GM12878 (cell line): Measurements from ENCODE around the gene THSD4. TPM values are rescaled to one million over a fixed set of nuclear protein-coding genes. Genes with fewer than 3 reads are reported as not detected.

Experiments used
- ATAC-seq: fragments of 200-7000 bp; cut with Tn5 transposase; 3 replicates; pipeline ENCODE4 v1.9.1; 2020; ENCODE audit warnings: mild to moderate bottlenecking, moderate library complexity
- BruUV-seq: library from RNA; stranded (reverse); fragments of 400-500 nt; replicated peaks from 2 replicates; lab custom pipeline; 2021; lab: Mats Ljungman, UMichigan
- CTCF ChIA-PET: fragments of 300-600 bp; sonication (Branson Sonifier 250); formaldehyde crosslinking; extraction: SDS; loops from one replicate; lab custom pipeline; 2021; ENCODE audit warnings: inconsistent platforms; lab: Yijun Ruan, JAX
- POLR2A ChIA-PET: fragments of 350-600 bp; formaldehyde crosslinking; extraction: SDS; loops from one replicate; lab custom pipeline; 2021; ENCODE audit warnings: inconsistent platforms; lab: Charles Lee
- RAD21 ChIA-PET: fragments of 300-600 bp; sonication (Branson Sonifier 250); formaldehyde crosslinking; loops from one replicate; lab custom pipeline; 2023; ENCODE audit warnings: antibody characterized with exemption; ENCODE audit not compliant: unreplicated experiment; lab: Charles Lee
- SMC1A ChIA-PET: fragments of 300-600 bp; sonication (Branson Sonifier 250); formaldehyde crosslinking; loops from one replicate; lab custom pipeline; 2023; ENCODE audit not compliant: unreplicated experiment, uncharacterized antibody; lab: Charles Lee
- DNase-seq: peaks from one replicate; pipeline ENCODE4 v3.0.0-alpha.2; 2011; ENCODE audit warnings: low read depth, low spot score
- FAIRE-seq: peaks from 3 replicates; lab custom pipeline; 2011; peaks lifted over from hg19 to GRCh38; lab: Jason Lieb, UNC
- H2AFZ ChIP-seq: 2 replicates; pipeline ENCODE4 v1.6.0; 2011; ENCODE audit warnings: low read depth, low read length, control low read depth; ENCODE audit not compliant: control insufficient read depth
- H3K27ac ChIP-seq: 2 replicates; pipeline ENCODE4 v1.5.1; 2011; ENCODE audit warnings: control low read depth; ENCODE audit not compliant: control insufficient read depth, insufficient read depth
- H3K27me3 ChIP-seq, 2 experiments: replicated peaks in 1 of 2; 2 replicates each; pipeline versions ENCODE4 v1.6.0 to v1.6.1; 2011; ENCODE audit warnings: low read length in 1 of 2; ENCODE audit not compliant: control insufficient read depth in 2 of 2, insufficient read depth in 2 of 2
- H3K36me3 ChIP-seq, 2 experiments: 2 replicates each; pipeline ENCODE4 v1.5.1; 2011; ENCODE audit warnings: low read length in 1 of 2; ENCODE audit not compliant: control insufficient read depth in 2 of 2, insufficient read depth in 2 of 2
- H3K4me1 ChIP-seq: 2 replicates; pipeline ENCODE4 v1.6.1; 2011; ENCODE audit warnings: mild to moderate bottlenecking, low read length, moderate library complexity, mixed read lengths; ENCODE audit not compliant: control insufficient read depth, insufficient read depth
- H3K4me2 ChIP-seq: 2 replicates; pipeline ENCODE4 v1.6.0; 2011; ENCODE audit warnings: control low read depth; ENCODE audit not compliant: control insufficient read depth, insufficient read depth
- H3K4me3 ChIP-seq: fragments of 200-600 bp; sonication (generic); 2 replicates; pipeline ENCODE4 v1.5.1; 2016
- H3K79me2 ChIP-seq: 2 replicates; pipeline ENCODE4 v1.6.0; 2011; ENCODE audit warnings: low read length; ENCODE audit not compliant: control insufficient read depth, insufficient read depth
- H3K9ac ChIP-seq: 2 replicates; pipeline ENCODE4 v1.8.0; 2011; ENCODE audit warnings: low read length, control low read depth, mixed read lengths; ENCODE audit not compliant: control insufficient read depth, insufficient read depth
- H3K9me3 ChIP-seq: replicated peaks from 3 replicates; pipeline ENCODE4 v1.5.1; 2011; ENCODE audit warnings: mild to moderate bottlenecking, low read length; ENCODE audit not compliant: control insufficient read depth, insufficient read depth
- H4K20me1 ChIP-seq: 2 replicates; pipeline ENCODE4 v1.6.0; 2011; ENCODE audit not compliant: control insufficient read depth, insufficient read depth
- CHD2 ChIP-seq: IDR thresholded peaks from 2 replicates; pipeline ENCODE4 v1.6.1; 2011; ENCODE audit warnings: low read depth, low read length, improper control_type of control experiment, borderline replicate concordance
- NBN ChIP-seq: fragments of 450-650 bp; IDR thresholded peaks from 2 replicates; pipeline ENCODE4 v1.6.1; 2016
- RELB ChIP-seq: fragments of 450-650 bp; IDR thresholded peaks from 2 replicates; pipeline ENCODE4 v1.6.1; 2017; ENCODE audit warnings: low read depth, mild to moderate bottlenecking, moderate library complexity
- SMAD5 ChIP-seq: IDR thresholded peaks from 2 replicates; pipeline ENCODE4 v1.6.1; 2016; ENCODE audit warnings: antibody characterized with exemption, low read depth
- SMC3 ChIP-seq: IDR thresholded peaks from 2 replicates; pipeline ENCODE4 v1.6.1; 2011; ENCODE audit warnings: low read length, improper control_type of control experiment, borderline replicate concordance
- SRF ChIP-seq, 2 experiments: IDR thresholded peaks; 2 replicates each; pipeline ENCODE4 v1.6.1; 2011; ENCODE audit warnings: low read depth in 2 of 2, low read length in 2 of 2, mild to moderate bottlenecking in 1 of 2, moderate library complexity in 1 of 2
- STAT3 ChIP-seq: IDR thresholded peaks from 2 replicates; pipeline ENCODE4 v1.6.1; 2011; ENCODE audit warnings: low read depth, low read length, improper control_type of control experiment
- WGBS: methylation state at CpG from one replicate; pipeline ENCODE4 v1.1.6; 2016; ENCODE audit warnings: low lambda C conversion rate; ENCODE audit not compliant: insufficient replicate concordance, insufficient coverage; ENCODE audit errors: missing lambda C conversion rate; 5-methylcytosine and 5-hydroxymethylcytosine counted together
- in situ Hi-C: fragments of 300-500 bp; cut with MboI; formaldehyde crosslinking; loops from 9 replicates; pipeline ENCODE4 v1.14.3; 2018; ENCODE audit warnings: mixed read lengths
- intact Hi-C: fragments of 100-400 bp; cut with micrococcal nuclease; formaldehyde crosslinking; loops from one replicate; pipeline ENCODE4 v1.14.2; 2022; ENCODE audit not compliant: unreplicated experiment
- polyA plus RNA-seq, 11 experiments: library from polyadenylated mRNA; depleted of rRNA in 4 of 11; unstranded in 6 of 11; stranded (reverse) in 5 of 11; fragments of >200 nt; fragmentation: Nextera tagmentation in 4 of 11; fragmentation: Illumina TruSeq in 1 of 11; extraction: Ambion mirVana in 4 of 11; extraction: Trizol in 1 of 11; gene quantifications; 1 replicate in 1 of 11; 2 replicates in 10 of 11; pipeline versions ENCODE4 v1.2.1 to v1.2.3, GENCODE V29; 2011 to 2016; ENCODE audit warnings: inconsistent platforms in 2 of 11, missing spikeins in 2 of 11, low read depth in 1 of 11
- total RNA-seq, 4 experiments: library from RNA; depleted of rRNA in 3 of 4; stranded (reverse); fragments of >200 nt in 3 of 4; fragmentation: Illumina TruSeq in 1 of 4; extraction: Trizol in 1 of 4; gene quantifications; 2 replicates each; pipeline versions ENCODE4 v1.2.1 to v1.2.3, GENCODE V29; 2013 to 2021
- TF ChIP-seq, protein P1 (sequence below): fragments of 150-350 bp; IDR thresholded peaks from 2 replicates; pipeline ENCODE4 v1.6.1; 2016; ENCODE audit warnings: low read depth, low read length
- TF ChIP-seq, protein P2 (sequence below): fragments of 450-650 bp; IDR thresholded peaks from 2 replicates; pipeline ENCODE4 v1.6.1; 2018; ENCODE audit warnings: mild to moderate bottlenecking, low read depth, moderate library complexity; ENCODE audit not compliant: partially characterized antibody

Gene THSD4
- total and polyA plus RNA-seq, 10 of the 15 experiments (the other 5 are each of a cell fraction or from before 2014, with no cell fraction given), result 0.04 to 0.13 (median 0.05) TPM; not detected in 7

DNA sequence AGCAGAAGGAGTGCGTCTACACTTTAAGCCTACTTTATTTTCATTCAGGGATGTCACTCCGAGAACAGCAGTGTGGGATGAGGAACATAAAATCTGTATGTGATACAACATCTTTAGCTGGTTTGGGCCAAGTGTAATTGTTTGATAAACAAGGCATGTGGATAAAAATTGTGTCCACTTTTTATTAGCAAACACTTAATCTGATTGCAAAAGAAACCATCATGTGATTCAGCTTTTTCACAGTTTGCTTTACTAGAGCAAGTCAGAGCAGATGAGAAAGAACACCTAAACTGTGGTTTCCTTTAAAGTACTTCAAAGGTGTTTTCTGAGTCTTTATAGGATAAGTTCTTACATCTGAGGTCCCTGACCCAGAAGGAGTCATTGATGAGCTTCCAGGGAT lies 237.9 kb downstream of the THSD4 start:
- Histone ChIP-seq H2AFZ (no peak overlapping the region), H3K4me2 (no peak overlapping the region), H3K27me3 (peaks cover 2 to 3% of the 10 kb centered on the region in 2 experiments; a peak in 2 of 4 replicates), H3K36me3 (no peaks in the 10 kb centered on the region), H3K9ac (no peak overlapping the region), H3K4me3 (no peak overlapping the region), H3K4me1 (no peaks in the 10 kb centered on the region), H4K20me1 (no peaks in the 10 kb centered on the region), H3K9me3 (no peaks in the 10 kb centered on the region), H3K79me2 (no peaks in the 10 kb centered on the region), H3K27ac (no peak overlapping the region)
- intact Hi-C loops (no loop called here), in situ Hi-C loops (no loop called here)
- ChIA-PET CTCF (no interaction called here), POLR2A (interaction anchor here (0.6 kb wide), 1 partner anchor 1200 kb away, joined by 5 read pairs; no protein-coding TSS in a partner anchor), RAD21 (no interaction called here), SMC1A (no interaction called here)
- no TSS peak for BruUV-seq
- WGBS, result 30% methylated on average over 2 of the region's 2 CpGs
- FAIRE-seq, result no peak
- no peak for DNase-seq
- TF ChIP-seq, protein P1, sequence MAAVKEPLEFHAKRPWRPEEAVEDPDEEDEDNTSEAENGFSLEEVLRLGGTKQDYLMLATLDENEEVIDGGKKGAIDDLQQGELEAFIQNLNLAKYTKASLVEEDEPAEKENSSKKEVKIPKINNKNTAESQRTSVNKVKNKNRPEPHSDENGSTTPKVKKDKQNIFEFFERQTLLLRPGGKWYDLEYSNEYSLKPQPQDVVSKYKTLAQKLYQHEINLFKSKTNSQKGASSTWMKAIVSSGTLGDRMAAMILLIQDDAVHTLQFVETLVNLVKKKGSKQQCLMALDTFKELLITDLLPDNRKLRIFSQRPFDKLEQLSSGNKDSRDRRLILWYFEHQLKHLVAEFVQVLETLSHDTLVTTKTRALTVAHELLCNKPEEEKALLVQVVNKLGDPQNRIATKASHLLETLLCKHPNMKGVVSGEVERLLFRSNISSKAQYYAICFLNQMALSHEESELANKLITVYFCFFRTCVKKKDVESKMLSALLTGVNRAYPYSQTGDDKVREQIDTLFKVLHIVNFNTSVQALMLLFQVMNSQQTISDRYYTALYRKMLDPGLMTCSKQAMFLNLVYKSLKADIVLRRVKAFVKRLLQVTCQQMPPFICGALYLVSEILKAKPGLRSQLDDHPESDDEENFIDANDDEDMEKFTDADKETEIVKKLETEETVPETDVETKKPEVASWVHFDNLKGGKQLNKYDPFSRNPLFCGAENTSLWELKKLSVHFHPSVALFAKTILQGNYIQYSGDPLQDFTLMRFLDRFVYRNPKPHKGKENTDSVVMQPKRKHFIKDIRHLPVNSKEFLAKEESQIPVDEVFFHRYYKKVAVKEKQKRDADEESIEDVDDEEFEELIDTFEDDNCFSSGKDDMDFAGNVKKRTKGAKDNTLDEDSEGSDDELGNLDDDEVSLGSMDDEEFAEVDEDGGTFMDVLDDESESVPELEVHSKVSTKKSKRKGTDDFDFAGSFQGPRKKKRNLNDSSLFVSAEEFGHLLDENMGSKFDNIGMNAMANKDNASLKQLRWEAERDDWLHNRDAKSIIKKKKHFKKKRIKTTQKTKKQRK, result no peak
- no peak for ATAC-seq

DNA sequence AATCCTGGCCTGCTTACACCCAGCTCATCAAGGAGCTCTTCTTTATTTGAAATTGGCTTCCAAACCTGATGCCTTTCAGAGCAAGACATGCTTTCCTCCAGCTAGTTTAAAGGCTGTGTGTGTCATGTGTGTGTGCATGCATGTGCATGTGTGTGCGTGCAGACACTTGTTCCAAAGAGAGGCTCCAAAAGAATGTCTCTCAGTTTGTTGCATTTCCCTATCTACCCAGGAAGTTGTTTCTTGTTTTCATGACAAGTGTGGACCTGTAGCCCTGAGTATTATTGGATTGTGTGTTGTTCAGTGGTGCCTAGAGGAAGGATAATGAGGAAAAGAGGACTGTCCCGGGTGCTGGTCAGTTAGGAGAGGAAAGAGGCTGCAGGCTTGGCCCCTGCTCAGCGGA lies 240.0 kb downstream of the THSD4 start:
- SMC1A ChIA-PET, result no interaction called here
- TF ChIP-seq, protein P2, sequence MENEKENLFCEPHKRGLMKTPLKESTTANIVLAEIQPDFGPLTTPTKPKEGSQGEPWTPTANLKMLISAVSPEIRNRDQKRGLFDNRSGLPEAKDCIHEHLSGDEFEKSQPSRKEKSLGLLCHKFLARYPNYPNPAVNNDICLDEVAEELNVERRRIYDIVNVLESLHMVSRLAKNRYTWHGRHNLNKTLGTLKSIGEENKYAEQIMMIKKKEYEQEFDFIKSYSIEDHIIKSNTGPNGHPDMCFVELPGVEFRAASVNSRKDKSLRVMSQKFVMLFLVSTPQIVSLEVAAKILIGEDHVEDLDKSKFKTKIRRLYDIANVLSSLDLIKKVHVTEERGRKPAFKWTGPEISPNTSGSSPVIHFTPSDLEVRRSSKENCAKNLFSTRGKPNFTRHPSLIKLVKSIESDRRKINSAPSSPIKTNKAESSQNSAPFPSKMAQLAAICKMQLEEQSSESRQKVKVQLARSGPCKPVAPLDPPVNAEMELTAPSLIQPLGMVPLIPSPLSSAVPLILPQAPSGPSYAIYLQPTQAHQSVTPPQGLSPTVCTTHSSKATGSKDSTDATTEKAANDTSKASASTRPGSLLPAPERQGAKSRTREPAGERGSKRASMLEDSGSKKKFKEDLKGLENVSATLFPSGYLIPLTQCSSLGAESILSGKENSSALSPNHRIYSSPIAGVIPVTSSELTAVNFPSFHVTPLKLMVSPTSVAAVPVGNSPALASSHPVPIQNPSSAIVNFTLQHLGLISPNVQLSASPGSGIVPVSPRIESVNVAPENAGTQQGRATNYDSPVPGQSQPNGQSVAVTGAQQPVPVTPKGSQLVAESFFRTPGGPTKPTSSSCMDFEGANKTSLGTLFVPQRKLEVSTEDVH, result no peak
- TF ChIP-seq SRF (IDR thresholded peaks at IDR 0.05; ENCODE audit: low read depth in 2 of 2, low read length in 2 of 2) (no peak), SMC3 (no peak), NBN (no peak), SMAD5 (no peak), STAT3 (no peak), CHD2 (no peak), RELB (no peak)

More for the DNA sequence above, 240.0 kb downstream of the THSD4 start:
- in situ Hi-C loops (no loop called here), intact Hi-C loops (no loop called here)
- H3K9me3 ChIP-seq, result no peaks in the 10 kb centered on the region
- no peaks in the 10 kb centered on the region for H3K36me3 ChIP-seq
- no TSS peak for BruUV-seq
- ChIA-PET CTCF (no interaction called here), POLR2A (no interaction called here), RAD21 (no interaction called here)
- DNase-seq, result no peak
- peaks cover 1 to 2% of the 10 kb centered on the region in 2 experiments; a peak in 1 of 4 replicates for H3K27me3 ChIP-seq
- FAIRE-seq, result no peak
- 43% methylated on average over 3 of the region's 3 CpGs for WGBS
- no peaks in the 10 kb centered on the region for H4K20me1 ChIP-seq
- H3K27ac ChIP-seq, result no peak overlapping the region
- no peaks in the 10 kb centered on the region for H3K79me2 ChIP-seq
- H2AFZ ChIP-seq, result no peak overlapping the region
- no peaks in the 10 kb centered on the region for H3K4me1 ChIP-seq
- no peak overlapping the region for H3K9ac ChIP-seq
- ATAC-seq, result no peak
- H3K4me2 ChIP-seq, result no peak overlapping the region
- no peak overlapping the region for H3K4me3 ChIP-seq
